GM12892 (cell line): ENCODE data around the gene ZNF106. TPM values are rescaled to one million over a fixed set of nuclear protein-coding genes. Genes with fewer than 3 reads are reported as not detected.

Experiments used
- DNase-seq: peaks from one replicate; pipeline ENCODE4 v3.0.0; 2011; ENCODE audit not compliant: insufficient read length
- FAIRE-seq: peaks from 2 replicates; lab custom pipeline; 2011; peaks lifted over from hg19 to GRCh38; lab: Jason Lieb, UNC
- POLR2A ChIP-seq: IDR thresholded peaks from 2 replicates; pipeline ENCODE4 v1.6.1; 2011; ENCODE audit warnings: low read depth, low read length, control low read depth
- POLR2AphosphoS5 ChIP-seq: IDR thresholded peaks from 2 replicates; pipeline ENCODE4 v1.6.1; 2011; ENCODE audit warnings: low read depth, low read length, control low read depth
- TAF1 ChIP-seq: IDR thresholded peaks from 2 replicates; pipeline ENCODE4 v1.6.1; 2011; ENCODE audit warnings: low read depth, mild to moderate bottlenecking, control low read depth, low read length, borderline replicate concordance
- polyA plus RNA-seq: library from polyadenylated mRNA; unstranded; fragments of >200 nt; gene quantifications from one replicate; pipeline ENCODE4 v1.2.1, GENCODE V29; 2012; ENCODE audit warnings: missing spikeins, inconsistent platforms; ENCODE audit not compliant: missing spikeins

ZNF106 gene
- 27.6 TPM for polyA plus RNA-seq

DNA sequence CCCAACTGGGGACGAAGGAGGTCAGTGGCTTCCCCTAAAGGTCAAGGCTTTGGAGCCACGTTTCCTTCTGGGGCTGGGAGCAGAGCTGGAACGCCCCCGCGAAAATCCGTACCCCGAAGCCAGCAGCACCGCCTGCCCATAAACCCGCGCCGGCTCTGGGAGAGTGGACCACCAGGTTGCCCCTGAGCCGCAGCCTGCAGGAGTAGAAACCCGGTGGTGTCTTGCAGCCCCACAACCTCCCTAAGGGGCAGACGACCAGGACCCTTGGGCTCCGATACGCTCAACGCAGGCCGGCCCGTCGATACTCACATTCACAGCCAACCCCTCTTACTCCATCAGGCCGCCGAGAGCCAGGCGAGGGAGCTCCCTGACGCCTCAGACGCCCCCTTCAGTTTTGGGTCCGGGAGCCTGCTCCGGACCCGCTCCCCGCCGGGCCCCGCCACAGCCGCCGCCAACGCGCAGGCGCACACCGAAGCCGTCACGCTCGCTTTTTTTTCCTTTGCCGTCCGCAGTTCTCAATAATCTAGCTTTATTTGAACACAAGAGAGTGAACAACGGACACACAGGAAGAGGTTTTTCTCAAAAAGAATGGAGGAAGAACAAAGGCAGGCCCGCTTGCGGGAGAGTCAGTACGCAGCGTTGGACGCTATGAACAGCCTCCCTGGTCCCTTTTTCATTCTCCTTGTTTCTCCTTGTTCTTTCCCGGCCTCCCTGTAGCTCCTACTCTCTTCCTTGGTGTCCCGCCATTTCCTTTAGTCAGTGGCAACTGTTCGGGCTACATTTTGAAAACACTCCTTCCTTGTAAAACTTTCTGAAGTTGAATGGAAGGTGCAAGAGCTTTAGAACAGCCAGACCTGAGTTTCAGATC is at the start of gene ZNF106:
Gene ZNF106 (minus strand): TSS at position 471 of the 868 bp plus-strand sequence. CDS start 18,852 bp downstream, outside the sequence.
- TF ChIP-seq POLR2A, result peak; percentile 79
- peak; percentile 86 for TF ChIP-seq POLR2AphosphoS5
- TF ChIP-seq TAF1, result peak; percentile 96
- DNase-seq (peak; percentile 83), FAIRE-seq (peak; percentile 98)

DNA sequence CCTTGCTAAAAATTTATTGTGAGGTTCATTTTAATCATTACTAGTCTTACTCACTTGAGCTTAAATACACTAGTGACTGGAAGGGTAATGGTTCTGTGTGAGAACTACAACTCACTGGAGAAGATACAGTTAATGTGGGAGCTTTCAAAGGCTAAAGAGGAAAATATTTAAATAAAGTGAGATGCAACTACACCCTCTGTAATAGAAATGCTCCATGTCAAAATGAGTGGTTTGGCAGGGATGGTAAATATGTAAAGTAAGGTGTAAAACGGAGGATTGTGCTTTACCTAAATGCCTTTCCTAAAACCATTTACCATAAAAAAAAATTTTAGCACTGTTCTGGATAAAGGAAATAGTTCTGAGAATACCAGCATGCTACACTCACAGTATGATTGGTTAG is 42.3 kb upstream of the ZNF106 start:
- FAIRE-seq (no peak), DNase-seq (no peak)
- TF ChIP-seq POLR2A (no peak), TAF1 (no peak)

DNA sequence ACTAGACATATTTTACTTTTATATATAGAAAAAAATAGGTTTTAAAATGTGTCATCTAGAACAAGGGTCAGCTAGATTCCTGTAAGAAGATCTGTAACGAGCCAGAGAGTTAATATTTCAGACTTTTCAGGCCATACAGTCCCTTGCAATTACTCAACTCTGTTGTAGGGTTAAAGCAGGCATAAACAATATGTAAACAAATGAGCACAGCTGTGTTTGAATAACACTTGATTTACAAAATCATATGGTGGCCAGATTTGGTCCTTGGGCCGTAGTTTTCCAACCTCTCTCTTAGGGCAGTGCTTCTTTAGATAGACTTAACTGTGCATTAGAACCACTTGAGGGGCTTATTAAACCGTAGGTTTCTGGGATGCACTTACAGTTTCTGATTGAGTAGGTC is 38.0 kb upstream of the ZNF106 start:
- DNase-seq, result no peak
- FAIRE-seq, result no peak
- TF ChIP-seq TAF1 (no peak), POLR2AphosphoS5 (no peak), POLR2A (no peak)

DNA sequence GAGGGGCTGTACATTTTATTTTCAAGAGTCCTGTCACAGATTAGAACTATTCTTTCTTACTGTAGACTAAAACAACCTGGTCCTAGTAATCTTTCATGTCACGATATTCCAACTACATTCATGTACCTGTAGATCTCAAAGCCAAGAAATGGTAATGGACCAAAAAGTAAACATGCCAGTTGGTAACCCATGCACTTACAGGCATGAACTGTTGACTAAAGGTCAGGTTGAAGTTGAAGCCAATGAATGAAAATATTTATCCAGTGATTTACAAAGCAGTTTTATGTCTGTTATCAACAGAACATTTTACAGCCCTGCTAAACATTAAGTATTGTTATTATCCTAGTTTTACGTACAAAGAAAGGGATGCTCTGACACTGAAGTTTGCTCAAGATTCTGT is 32.4 kb upstream of the ZNF106 start:
- FAIRE-seq, result no peak
- no peak for DNase-seq
- TF ChIP-seq POLR2A (no peak), TAF1 (no peak), POLR2AphosphoS5 (no peak)

GRCh38 chr15:42511007-42511391 is 20.1 kb upstream of the ZNF106 start:
- no peak for DNase-seq
- TF ChIP-seq POLR2A, result no peak
- TF ChIP-seq TAF1, result no peak
- TF ChIP-seq POLR2AphosphoS5, result no peak

DNA sequence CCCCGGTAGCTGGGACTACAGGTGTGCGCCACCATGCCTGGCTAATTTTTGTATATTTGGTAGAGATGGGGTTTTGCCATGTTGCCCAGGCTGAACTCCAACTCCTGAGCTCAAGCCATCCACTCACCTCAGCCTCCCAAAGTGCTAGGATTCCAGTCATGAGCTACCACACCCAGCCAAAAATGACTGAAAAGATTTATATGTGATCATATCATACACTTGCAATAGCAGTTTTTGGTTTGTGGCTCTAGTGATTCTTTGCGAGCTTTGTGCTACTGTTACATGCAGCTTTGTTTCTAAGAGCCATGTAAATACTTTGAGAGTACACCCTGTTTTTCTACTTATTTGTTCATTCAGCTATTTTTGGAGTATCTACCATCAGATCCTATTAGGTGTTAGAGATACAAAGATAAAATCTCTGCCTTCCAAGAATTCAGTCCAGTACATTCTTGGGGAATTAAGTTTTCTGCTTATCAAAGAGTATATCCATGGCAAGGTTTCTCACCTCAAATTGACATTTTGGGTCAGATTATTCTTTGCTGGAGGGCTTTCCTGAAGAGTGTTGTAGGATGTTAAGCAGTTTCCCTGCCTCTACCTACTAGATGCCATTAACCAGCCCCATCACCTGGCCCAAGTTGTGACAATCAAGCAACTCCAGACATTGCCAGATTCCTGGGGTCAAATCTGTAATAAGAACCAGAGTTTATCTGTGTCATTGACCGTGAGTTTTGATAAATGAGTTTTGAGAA is 19.5 kb upstream of the ZNF106 start:
- DNase-seq (no peak), FAIRE-seq (no peak)
- TF ChIP-seq TAF1 (no peak), POLR2AphosphoS5 (no peak), POLR2A (no peak)

More at GRCh38 chr15:42511007-42511391, 20.1 kb upstream of the ZNF106 start:
- FAIRE-seq, result no peak

DNA sequence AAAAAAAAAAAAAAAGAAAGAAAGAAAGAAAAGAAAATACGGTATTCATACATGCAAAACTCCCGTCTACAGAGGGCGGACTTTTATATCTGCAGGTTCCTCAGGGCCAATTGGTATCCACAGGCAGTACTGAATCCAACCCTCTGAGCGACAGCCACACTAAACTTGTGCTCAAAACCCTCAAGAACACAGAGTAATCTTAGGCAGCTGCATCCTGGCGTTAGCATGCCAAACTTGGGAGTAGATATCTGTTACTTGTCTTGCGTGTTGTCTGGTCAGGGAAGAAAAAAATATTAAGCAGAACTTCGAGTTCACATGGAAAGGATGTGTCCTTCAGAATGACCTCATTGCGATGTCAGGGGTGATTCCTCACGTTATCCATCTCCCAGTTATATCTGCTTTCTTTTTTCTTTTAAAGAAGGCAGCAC is 17.3 kb upstream of the ZNF106 start:
- DNase-seq (no peak), FAIRE-seq (no peak)
- TF ChIP-seq TAF1 (no peak), POLR2AphosphoS5 (no peak), POLR2A (no peak)

GRCh38 chr15:42507514-42507913 is 16.6 kb upstream of the ZNF106 start:
- TF ChIP-seq POLR2AphosphoS5 (no peak), POLR2A (no peak), TAF1 (no peak)
- FAIRE-seq (no peak), DNase-seq (no peak)

GRCh38 chr15:42504631-42505030 is 13.7 kb upstream of the ZNF106 start:
- DNase-seq (no peak), FAIRE-seq (no peak)
- no peak for TF ChIP-seq TAF1
- no peak for TF ChIP-seq POLR2AphosphoS5
- no peak for TF ChIP-seq POLR2A

GRCh38 chr15:42503825-42504224 is 12.9 kb upstream of the ZNF106 start:
- FAIRE-seq (no peak), DNase-seq (no peak)
- TF ChIP-seq POLR2AphosphoS5 (no peak), TAF1 (no peak), POLR2A (no peak)

DNA sequence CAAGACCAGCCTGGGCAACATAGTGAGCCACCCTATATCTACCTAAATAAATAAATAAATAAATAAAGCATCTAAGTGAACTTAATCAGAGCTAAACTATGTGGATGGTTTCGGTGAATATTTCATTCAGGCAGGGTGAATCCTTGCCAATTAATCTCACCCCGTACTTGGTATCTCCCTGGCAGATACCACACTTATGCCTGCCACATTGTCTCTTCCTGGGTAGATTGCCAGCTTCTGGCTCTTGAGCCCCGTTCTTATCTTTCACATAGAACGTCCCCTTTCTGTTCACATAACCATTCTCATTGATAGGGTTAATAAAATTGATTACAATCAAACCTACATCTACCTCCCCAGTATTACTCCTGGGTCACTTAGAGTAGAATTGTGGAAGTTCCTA is 11.5 kb upstream of the ZNF106 start:
- DNase-seq, result no peak
- no peak for FAIRE-seq
- TF ChIP-seq POLR2A, result no peak
- TF ChIP-seq POLR2AphosphoS5, result no peak
- no peak for TF ChIP-seq TAF1

- FAIRE-seq (no peak), DNase-seq (no peak)
- TF ChIP-seq TAF1 (no peak), POLR2AphosphoS5 (no peak), POLR2A (no peak)
Observed at GRCh38 chr15:42499858-42500609, 9.1 kb upstream of the ZNF106 start.
